CD4-positive, alpha-beta memory T cell (primary cell): ENCODE measurements around the gene PPP1R13L. TPM values are rescaled to one million over a fixed set of nuclear protein-coding genes. Genes with fewer than 3 reads are reported as not detected.

Experiments
- CTCF ChIA-PET: fragments of 350-600 bp; sonication (Branson Sonifier 250); formaldehyde crosslinking; loops from one replicate; lab custom pipeline; 2021; ENCODE audit warnings: inconsistent platforms; ENCODE audit not compliant: partially characterized antibody; lab: Charles Lee
- POLR2A ChIA-PET: fragments of 350-600 bp; sonication (Branson Sonifier 250); formaldehyde crosslinking; loops from one replicate; lab custom pipeline; 2021; ENCODE audit not compliant: partially characterized antibody; lab: Charles Lee
- DNase-seq, 5 donors: peaks; one replicate each; pipeline versions ENCODE4 v3.0.0 to v3.0.0-alpha.2; 2020 to 2022; ENCODE audit warnings: mixed read lengths in 1 of 5
- H3K27ac ChIP-seq: one replicate; pipeline ENCODE4 v1.7.0; 2013; ENCODE audit warnings: low read depth, low read length
- H3K27me3 ChIP-seq: 2 replicates; pipeline ENCODE4 v1.7.0; 2013; ENCODE audit warnings: mild to moderate bottlenecking, low read length, moderate library complexity; ENCODE audit not compliant: insufficient read depth
- H3K36me3 ChIP-seq: 2 replicates; pipeline ENCODE4 v1.7.0; 2013; ENCODE audit warnings: mild to moderate bottlenecking, low read length, moderate library complexity; ENCODE audit not compliant: insufficient read depth
- H3K4me1 ChIP-seq: 2 replicates; pipeline ENCODE4 v1.7.0; 2013; ENCODE audit warnings: mild to moderate bottlenecking, low read length, moderate library complexity; ENCODE audit not compliant: insufficient read depth
- H3K4me3 ChIP-seq, 2 donors: one replicate each; pipeline ENCODE4 v1.7.0; 2013; ENCODE audit warnings: low read length in 2 of 2, mild to moderate bottlenecking in 1 of 2
- H3K9me3 ChIP-seq, 2 donors: one replicate each; pipeline ENCODE4 v1.7.0; 2013; ENCODE audit warnings: low read length in 2 of 2, control low read depth in 1 of 2; ENCODE audit not compliant: control insufficient read depth in 1 of 2
- H3K27ac Mint-ChIP-seq, 7 donors: one replicate each; pipeline ENCODE4 v1.8.0; 2020 to 2021; ENCODE audit warnings: mixed read lengths in 7 of 7, mild to moderate bottlenecking in 6 of 7, inconsistent platforms in 3 of 7, moderate library complexity in 3 of 7
- H3K27me3 Mint-ChIP-seq, 2 donors: one replicate each; pipeline ENCODE4 v1.8.0; 2020 to 2021; ENCODE audit warnings: mixed read lengths in 2 of 2
- H3K36me3 Mint-ChIP-seq, 2 donors: one replicate each; pipeline ENCODE4 v1.8.0; 2020 to 2021; ENCODE audit warnings: mixed read lengths in 2 of 2, inconsistent platforms in 1 of 2, mild to moderate bottlenecking in 1 of 2
- H3K4me1 Mint-ChIP-seq, 4 donors: one replicate each; pipeline ENCODE4 v1.8.0; 2020 to 2021; ENCODE audit warnings: mixed read lengths in 4 of 4, mild to moderate bottlenecking in 1 of 4
- H3K4me3 Mint-ChIP-seq, 8 donors: one replicate each; pipeline ENCODE4 v1.8.0; 2020 to 2021; ENCODE audit warnings: mixed read lengths in 8 of 8, mild to moderate bottlenecking in 7 of 8, moderate library complexity in 6 of 8, inconsistent platforms in 3 of 8
- H3K9me3 Mint-ChIP-seq, 8 donors: one replicate each; pipeline ENCODE4 v1.8.0; 2020 to 2021; ENCODE audit warnings: mixed read lengths in 8 of 8, mild to moderate bottlenecking in 5 of 8, inconsistent platforms in 3 of 8, moderate library complexity in 1 of 8
- intact Hi-C: fragments of 100-400 bp; cut with micrococcal nuclease; formaldehyde crosslinking; loops from one replicate; pipeline ENCODE4 v1.15.1; 2023
- polyA plus RNA-seq, 2 donors: library from polyadenylated mRNA; unstranded; fragments of 300-500 nt; fragmentation: Illumina TruSeq; gene quantifications; one replicate each; pipeline ENCODE4 v1.2.3, GENCODE V29; 2021
- total RNA-seq, 2 experiments: library from RNA; stranded (reverse); gene quantifications; one replicate each; pipeline ENCODE4 v1.2.3, GENCODE V29; 2021

PPP1R13L gene
- total and polyA plus RNA-seq, 4 experiments from 2014 or later = 0.66 to 13.0 (median 5.5) TPM

DNA sequence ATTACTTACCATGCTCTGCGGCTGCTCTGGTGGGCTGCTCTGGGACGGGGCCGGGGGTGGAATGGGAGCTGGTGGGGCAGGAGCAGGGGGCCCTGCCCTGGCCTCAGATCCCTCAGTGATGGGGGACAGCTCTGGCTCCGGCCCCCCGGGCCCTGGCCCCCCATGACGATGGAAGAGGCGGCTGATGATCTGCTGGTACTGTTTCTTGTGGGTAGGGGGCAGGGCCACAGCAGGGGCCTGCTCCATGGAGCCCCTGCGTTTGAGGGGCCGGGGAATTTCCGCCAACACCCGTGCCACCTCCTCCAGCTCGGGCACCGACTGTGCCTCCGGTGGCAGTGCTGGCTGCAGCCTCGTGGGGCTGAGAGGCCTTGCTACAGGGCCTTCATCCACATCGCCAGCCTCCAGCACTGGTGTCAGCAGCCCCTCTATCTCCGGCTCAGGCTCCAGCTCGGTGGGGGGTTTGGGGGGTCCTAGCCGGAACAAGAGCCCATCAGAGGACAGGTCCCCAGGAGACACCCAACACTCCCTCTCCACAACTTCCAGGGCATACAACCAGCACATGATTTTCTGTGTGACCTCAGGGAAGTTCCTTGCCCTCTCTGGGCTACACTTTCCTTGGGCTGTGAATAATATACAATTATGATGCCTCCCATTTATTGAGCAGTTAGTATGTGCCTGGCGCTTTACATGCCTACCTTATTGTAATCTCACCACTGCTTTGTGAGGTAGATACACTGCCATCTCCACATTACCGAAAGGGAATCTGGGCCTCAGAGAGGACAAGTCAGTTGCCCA, 12.8 kb downstream of the PPP1R13L start:
- Histone ChIP-seq H3K4me1 (no peaks in the 10 kb centered on the region), H3K9me3 (no peaks in the 10 kb centered on the region), H3K4me3 (no peak overlapping the region), H3K27me3 (no peaks in the 10 kb centered on the region), H3K36me3 (no peaks in the 10 kb centered on the region), H3K27ac (no peak overlapping the region)
- Mint-ChIP-seq H3K4me1 (peaks cover 0 to 3% (median 0%) of the 10 kb centered on the region in 4 donors), H3K9me3 (no peaks in the 10 kb centered on the region), H3K27me3 (peaks cover 7 to 12% of the 10 kb centered on the region in 2 donors), H3K4me3 (no peak overlapping the region), H3K36me3 (no peaks in the 10 kb centered on the region), H3K27ac (no peak overlapping the region)
- no peak for DNase-seq
- intact Hi-C loops = no loop called here
- POLR2A ChIA-PET = interaction anchor here (0.6 kb wide), 1 partner anchor 217 kb away, joined by 3 read pairs; no protein-coding TSS in a partner anchor
- CTCF ChIA-PET = no interaction called here

DNA sequence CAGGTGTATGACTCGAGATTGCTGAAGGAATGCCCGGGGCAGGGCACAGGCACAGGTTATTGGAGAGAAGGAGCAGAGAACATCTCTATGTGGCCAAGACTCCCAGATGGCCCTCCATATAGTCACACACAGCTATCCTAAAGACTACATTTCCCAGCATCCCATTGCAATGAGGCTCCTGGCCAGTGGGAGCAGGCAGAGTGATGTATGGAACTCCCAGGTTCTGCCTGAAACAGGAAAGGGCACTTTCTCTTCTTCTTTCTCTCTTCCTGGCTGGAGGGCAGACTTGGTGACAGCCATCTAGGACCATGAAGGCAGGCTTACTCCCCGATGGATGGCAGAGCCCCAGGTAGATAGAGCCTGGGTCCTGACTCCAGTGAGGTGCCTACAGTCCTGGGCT, 13.5 kb downstream of the PPP1R13L start:
- peaks cover 4 to 10% of the 10 kb centered on the region in 2 donors for H3K27me3 Mint-ChIP-seq
- POLR2A ChIA-PET = no interaction called here
- no peaks in the 10 kb centered on the region for H3K9me3 Mint-ChIP-seq

DNA sequence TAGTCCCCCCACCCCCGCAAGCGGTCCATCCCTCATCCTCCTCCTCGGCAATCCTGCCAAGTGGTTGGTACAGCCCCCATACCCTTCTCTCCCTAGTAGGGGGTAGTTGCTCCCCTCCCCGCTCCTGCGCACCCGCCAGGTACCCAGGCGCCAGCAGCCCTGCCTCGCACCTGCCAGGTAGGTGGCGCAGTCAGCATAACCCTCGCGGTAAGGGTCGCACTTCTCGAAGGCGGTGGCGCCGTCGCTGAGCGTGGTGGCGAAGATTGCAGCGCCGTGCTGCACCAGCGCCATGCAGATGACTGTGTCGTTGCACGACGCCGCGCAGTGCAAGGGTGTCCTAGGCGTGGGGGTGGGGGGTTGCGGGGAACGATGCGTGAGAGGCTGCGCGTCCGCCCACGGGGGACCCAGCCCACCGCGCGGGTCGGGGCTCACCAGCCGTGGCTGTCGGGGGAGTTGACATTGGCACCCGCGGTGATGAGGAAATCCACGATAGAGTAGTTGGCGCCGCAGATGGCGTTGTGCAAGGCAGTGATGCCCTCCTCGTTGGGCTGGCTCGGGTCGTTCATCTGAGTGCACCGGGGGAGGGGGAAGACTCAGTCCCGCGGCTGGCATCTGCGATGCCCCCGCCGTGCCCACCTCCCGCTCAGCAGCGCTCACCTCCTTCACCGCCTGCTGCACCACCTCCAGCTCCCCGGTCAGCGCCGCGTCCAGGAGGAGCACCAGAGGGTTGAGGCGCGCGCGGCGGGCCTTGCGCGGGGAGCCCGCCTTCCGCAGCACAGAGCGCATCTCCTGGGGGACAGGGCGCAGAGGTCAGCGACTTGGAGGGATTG, 19.3 kb downstream of the PPP1R13L start:
- no peaks in the 10 kb centered on the region for H3K9me3 ChIP-seq
- Mint-ChIP-seq H3K36me3 (no peaks in the 10 kb centered on the region), H3K9me3 (no peaks in the 10 kb centered on the region), H3K27me3 (peaks cover 13 to 24% of the 10 kb centered on the region in 2 donors), H3K4me1 (peaks cover 0 to 7% (median 0%) of the 10 kb centered on the region in 4 donors), H3K27ac (no peak overlapping the region), H3K4me3 (peak overlapping the region in 1 of 8 donors; percentile 36)
- no peak for DNase-seq
- H3K4me1 ChIP-seq = peaks cover 3% of the 10 kb centered on the region
- CTCF ChIA-PET = interaction anchor here (1.0 kb wide), 1 partner anchor 15 kb away, joined by 4 read pairs; no protein-coding TSS in a partner anchor
- H3K27me3 ChIP-seq = peaks cover 5% of the 10 kb centered on the region
- no peak overlapping the region for H3K4me3 ChIP-seq
- no peak overlapping the region for H3K27ac ChIP-seq
- no peaks in the 10 kb centered on the region for H3K36me3 ChIP-seq
- intact Hi-C loops = no loop called here
- POLR2A ChIA-PET = no interaction called here

More for the DNA sequence above, 13.5 kb downstream of the PPP1R13L start:
- no peak for DNase-seq
- no peaks in the 10 kb centered on the region for H3K9me3 ChIP-seq
- intact Hi-C loops = no loop called here
- H3K27ac Mint-ChIP-seq = peak overlapping the region in 1 of 7 donors; percentile 68
- no peak overlapping the region for H3K27ac ChIP-seq
- H3K4me1 ChIP-seq = no peaks in the 10 kb centered on the region
- H3K4me3 Mint-ChIP-seq = no peak overlapping the region
- CTCF ChIA-PET = no interaction called here
- no peaks in the 10 kb centered on the region for H3K4me1 Mint-ChIP-seq
- H3K36me3 Mint-ChIP-seq = no peaks in the 10 kb centered on the region
- peaks cover 1% of the 10 kb centered on the region for H3K27me3 ChIP-seq
- no peaks in the 10 kb centered on the region for H3K36me3 ChIP-seq
- H3K4me3 ChIP-seq = no peak overlapping the region

DNA sequence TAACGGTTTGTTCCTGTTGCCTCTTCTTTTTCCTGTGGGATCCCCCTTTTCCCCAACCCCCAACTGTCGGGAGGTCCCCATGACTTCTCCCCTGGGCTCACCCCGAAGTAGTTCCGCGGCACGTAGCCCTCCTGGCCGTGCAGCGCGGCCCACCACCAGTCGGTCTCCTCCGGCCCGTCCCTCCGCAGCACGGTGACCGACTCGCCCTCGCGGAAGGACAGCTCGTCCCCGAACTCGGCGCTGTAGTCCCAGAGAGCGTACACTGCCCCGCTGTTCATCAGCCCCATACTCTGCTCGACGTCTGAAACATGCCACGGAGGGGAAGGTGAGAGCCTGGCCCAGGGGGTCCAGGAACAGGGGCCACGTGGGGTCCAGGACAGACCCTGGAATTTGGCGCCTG, 22.4 kb downstream of the PPP1R13L start:
- H3K9me3 Mint-ChIP-seq = no peaks in the 10 kb centered on the region
- Histone ChIP-seq H3K4me3 (no peak overlapping the region), H3K27me3 (peaks cover 5% of the 10 kb centered on the region), H3K9me3 (no peaks in the 10 kb centered on the region), H3K27ac (no peak overlapping the region), H3K36me3 (no peaks in the 10 kb centered on the region), H3K4me1 (peaks cover 3% of the 10 kb centered on the region)
- no peak overlapping the region for H3K27ac Mint-ChIP-seq
- peaks cover 9 to 17% of the 10 kb centered on the region in 2 donors for H3K27me3 Mint-ChIP-seq
- intact Hi-C loops = no loop called here
- H3K4me3 Mint-ChIP-seq = no peak overlapping the region
- CTCF ChIA-PET = no interaction called here
- no peak for DNase-seq
- POLR2A ChIA-PET = no interaction called here
- peaks cover 0 to 7% (median 0%) of the 10 kb centered on the region in 4 donors for H3K4me1 Mint-ChIP-seq
- H3K36me3 Mint-ChIP-seq = no peaks in the 10 kb centered on the region

DNA sequence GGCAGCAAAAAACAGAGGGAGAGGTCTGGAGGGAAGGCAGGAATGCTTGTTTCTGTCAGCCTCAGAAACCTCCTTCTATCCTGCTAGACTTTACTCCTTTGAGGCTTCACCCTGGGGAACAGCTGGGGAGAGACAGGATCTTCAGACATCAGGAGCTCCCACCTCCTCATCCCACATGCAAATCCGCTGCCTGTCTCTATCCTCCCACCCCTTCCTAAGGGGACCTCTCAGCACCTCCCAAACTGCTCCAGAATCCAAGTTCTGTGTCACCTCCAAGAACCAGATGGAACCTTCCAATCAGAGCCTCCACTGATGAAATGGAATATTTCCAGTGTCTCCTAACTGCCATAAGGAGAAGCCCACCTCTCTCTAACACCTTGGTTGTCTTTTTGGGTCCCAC, 24.8 kb downstream of the PPP1R13L start:
- no peaks in the 10 kb centered on the region for H3K9me3 Mint-ChIP-seq
- POLR2A ChIA-PET = no interaction called here
- DNase-seq = no peak
- no peak overlapping the region for H3K4me3 Mint-ChIP-seq
- H3K4me1 Mint-ChIP-seq = peaks cover 0 to 3% (median 0%) of the 10 kb centered on the region in 4 donors
- Histone ChIP-seq H3K9me3 (no peaks in the 10 kb centered on the region), H3K4me1 (peaks cover under 1% of the 10 kb centered on the region), H3K36me3 (no peaks in the 10 kb centered on the region), H3K4me3 (no peak overlapping the region), H3K27ac (no peak overlapping the region), H3K27me3 (no peaks in the 10 kb centered on the region)
- no peak overlapping the region for H3K27ac Mint-ChIP-seq
- intact Hi-C loops = no loop called here
- H3K27me3 Mint-ChIP-seq = peaks cover 4% of the 10 kb centered on the region in 2 donors
- H3K36me3 Mint-ChIP-seq = no peaks in the 10 kb centered on the region
- CTCF ChIA-PET = no interaction called here

DNA sequence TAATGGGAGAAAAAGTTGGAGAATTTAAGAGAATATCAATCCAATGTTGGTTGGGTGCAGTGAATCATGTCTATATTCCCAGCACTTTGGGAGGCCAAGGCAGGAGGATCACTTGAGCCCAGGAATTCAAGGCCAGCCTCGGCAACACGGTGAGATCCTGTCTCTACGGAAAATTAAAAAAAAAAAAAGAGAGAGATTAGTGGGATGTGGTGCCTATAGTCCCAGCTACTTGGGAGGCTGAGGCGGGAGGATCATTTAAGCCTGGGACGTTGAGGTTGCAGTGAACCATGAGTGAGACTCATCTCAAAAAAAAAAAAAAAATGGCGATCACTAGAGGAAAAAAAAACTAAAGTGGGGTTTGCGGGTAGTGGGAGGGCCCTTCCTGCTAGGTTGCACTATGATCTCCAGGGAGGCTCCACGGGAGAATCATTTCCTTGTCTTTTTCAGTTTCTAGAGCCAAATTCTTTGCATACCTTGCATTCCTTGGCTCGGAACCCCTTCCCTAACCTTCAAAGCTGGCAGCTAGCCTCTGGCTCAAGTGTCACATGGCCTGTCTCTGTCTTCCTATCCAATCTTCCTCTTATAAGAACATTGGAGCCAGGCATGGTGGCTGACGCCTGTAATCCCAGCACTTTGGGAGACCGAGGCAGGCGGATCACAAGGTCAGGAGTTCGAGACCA, 28.7 kb downstream of the PPP1R13L start:
- Mint-ChIP-seq H3K27me3 (no peaks in the 10 kb centered on the region), H3K9me3 (no peaks in the 10 kb centered on the region), H3K27ac (no peak overlapping the region), H3K36me3 (no peaks in the 10 kb centered on the region), H3K4me1 (no peaks in the 10 kb centered on the region), H3K4me3 (no peak overlapping the region)
- Histone ChIP-seq H3K27ac (no peak overlapping the region), H3K9me3 (no peaks in the 10 kb centered on the region), H3K36me3 (no peaks in the 10 kb centered on the region), H3K4me3 (no peak overlapping the region), H3K27me3 (no peaks in the 10 kb centered on the region), H3K4me1 (no peaks in the 10 kb centered on the region)
- DNase-seq = no peak
- CTCF ChIA-PET = no interaction called here
- intact Hi-C loops = no loop called here
- POLR2A ChIA-PET = no interaction called here
